Measurements from ENCODE around the gene GGA1.
A peak's percentile ranks its signal among the peaks of the same experiment; 100 is the strongest.

GGA1 gene

DNA sequence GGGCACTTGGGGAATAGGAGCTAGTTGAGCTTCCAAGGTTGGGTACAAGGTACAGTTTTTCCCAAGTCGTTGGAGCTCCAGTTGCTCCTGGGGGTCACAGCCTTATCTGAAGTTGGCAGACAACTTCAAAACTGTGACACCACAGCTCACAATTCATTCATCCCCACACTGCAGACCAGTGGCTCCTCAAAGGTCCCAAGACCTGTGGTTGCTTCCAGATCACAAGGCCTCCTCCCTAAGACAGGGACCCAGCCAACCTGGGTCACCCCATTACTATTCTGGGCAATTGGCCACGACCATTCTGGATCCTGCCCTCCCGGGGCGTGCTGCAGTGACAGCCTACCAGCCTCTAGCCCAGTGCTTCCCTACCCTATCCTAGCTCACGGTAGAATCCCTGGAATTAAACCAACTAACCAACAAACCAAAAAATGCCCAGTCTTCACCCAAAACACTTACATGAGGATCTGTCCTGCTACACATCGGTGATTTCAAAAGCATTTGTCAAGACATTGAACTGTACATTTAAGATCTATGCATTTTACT lies 49.0 kb downstream of the GGA1 start:
- no peaks in the 10 kb centered on the region for H3K27me3 ChIP-seq (ENCODE audit: low read depth, low read length)
- peak overlapping the region; percentile 65 for H3K27ac ChIP-seq (ENCODE audit: low read length)
- peak overlapping the region; percentile 90 for H3K4me3 ChIP-seq (ENCODE audit: low read length)
- TF ChIP-seq, protein P1, sequence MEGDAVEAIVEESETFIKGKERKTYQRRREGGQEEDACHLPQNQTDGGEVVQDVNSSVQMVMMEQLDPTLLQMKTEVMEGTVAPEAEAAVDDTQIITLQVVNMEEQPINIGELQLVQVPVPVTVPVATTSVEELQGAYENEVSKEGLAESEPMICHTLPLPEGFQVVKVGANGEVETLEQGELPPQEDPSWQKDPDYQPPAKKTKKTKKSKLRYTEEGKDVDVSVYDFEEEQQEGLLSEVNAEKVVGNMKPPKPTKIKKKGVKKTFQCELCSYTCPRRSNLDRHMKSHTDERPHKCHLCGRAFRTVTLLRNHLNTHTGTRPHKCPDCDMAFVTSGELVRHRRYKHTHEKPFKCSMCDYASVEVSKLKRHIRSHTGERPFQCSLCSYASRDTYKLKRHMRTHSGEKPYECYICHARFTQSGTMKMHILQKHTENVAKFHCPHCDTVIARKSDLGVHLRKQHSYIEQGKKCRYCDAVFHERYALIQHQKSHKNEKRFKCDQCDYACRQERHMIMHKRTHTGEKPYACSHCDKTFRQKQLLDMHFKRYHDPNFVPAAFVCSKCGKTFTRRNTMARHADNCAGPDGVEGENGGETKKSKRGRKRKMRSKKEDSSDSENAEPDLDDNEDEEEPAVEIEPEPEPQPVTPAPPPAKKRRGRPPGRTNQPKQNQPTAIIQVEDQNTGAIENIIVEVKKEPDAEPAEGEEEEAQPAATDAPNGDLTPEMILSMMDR (IDR thresholded peaks at IDR 0.05; ENCODE audit: low read depth, low read length), result no peak
- no peak for TF ChIP-seq EZH2phosphoT487 (IDR thresholded peaks at IDR 0.05; ENCODE audit: low read depth)
- peak overlapping the region; percentile 73 for H3K9ac ChIP-seq (ENCODE audit: low read length)
- H3K9me3 ChIP-seq (ENCODE audit: insufficient read depth, low read length), result no peaks in the 10 kb centered on the region
- peaks cover 34% of the 10 kb centered on the region for H3K4me1 ChIP-seq (ENCODE audit: low read length)
- H3K4me2 ChIP-seq (ENCODE audit: low read length), result peak overlapping the region; percentile 91
- peaks cover 30% of the 10 kb centered on the region for H3K36me3 ChIP-seq (replicated peaks; ENCODE audit: low read depth, low read length)
- H2AFZ ChIP-seq (ENCODE audit: low read depth, low read length), result peak overlapping the region; percentile 76
- H4K20me1 ChIP-seq (ENCODE audit: insufficient read depth, low read length), result peaks cover 31% of the 10 kb centered on the region
- peaks cover 41% of the 10 kb centered on the region for H3K79me2 ChIP-seq (ENCODE audit: low read length)

DNA sequence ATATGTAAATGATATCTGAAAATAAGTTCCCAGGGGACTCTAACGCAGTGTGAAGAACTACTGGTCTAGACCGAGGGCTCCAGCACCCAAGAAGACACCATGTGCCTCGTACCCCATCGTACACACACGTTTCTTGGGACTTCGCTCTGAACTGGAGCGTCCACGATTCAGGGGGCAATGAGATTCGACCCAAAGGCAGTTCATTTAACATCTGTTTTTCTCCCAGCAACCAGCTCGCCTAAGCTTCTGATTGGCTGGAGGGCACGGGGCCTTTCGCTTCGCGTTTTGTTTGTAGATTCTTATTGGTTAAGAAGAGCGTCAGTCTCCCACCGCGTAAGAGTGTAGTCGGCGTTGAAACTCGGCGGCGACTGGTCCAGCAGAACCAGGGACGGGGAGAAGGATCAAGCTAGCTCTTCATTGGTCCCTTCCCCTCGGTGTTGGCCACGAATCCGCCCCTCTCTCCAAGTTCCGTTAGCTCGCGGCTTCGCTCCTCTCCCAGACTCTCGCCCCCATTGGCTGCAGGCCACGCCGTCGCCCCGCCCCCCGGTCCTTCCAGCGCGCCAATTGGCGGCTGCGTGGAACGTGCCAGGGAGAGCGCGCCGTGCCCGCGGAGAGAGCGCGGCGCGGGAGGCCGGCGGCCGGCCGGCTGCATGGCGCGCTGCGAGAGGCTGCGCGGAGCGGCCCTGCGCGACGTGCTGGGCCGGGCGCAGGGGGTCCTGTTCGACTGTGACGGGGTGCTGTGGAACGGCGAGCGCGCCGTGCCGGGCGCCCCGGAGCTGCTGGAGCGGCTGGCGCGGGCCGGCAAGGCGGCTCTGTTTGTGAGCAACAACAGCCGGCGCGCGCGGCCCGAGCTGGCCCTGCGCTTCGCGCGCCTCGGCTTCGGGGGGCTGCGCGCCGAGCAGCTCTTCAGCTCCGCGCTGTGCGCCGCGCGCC lies 49.8 kb downstream of the GGA1 start, which contains the start of gene PDXP:
TSS of gene PDXP (plus strand) at position 591 of the 933 bp plus-strand sequence. CDS start at position 651, 60 bp downstream.
- Histone ChIP-seq H3K27ac (ENCODE audit: low read length) (peak within 1 kb of the TSS; percentile 65), H3K4me2 (ENCODE audit: low read length) (peak within 1 kb of the TSS; percentile 97), H4K20me1 (ENCODE audit: insufficient read depth, low read length) (peaks cover 31% of the 10 kb centered on the region), H3K4me3 (ENCODE audit: low read length) (peak within 1 kb of the TSS; percentile 90), H3K9me3 (ENCODE audit: insufficient read depth, low read length) (no peaks in the 10 kb centered on the region), H3K4me1 (ENCODE audit: low read length) (peaks cover 34% of the 10 kb centered on the region), H3K79me2 (ENCODE audit: low read length) (peaks cover 47% of the 10 kb centered on the region), H2AFZ (ENCODE audit: low read depth, low read length) (peak within 1 kb of the TSS; percentile 76), H3K9ac (ENCODE audit: low read length) (peak within 1 kb of the TSS; percentile 88), H3K27me3 (ENCODE audit: low read depth, low read length) (no peaks in the 10 kb centered on the region), H3K36me3 (replicated peaks; ENCODE audit: low read depth, low read length) (peaks cover 26% of the 10 kb centered on the region)
- no peak for TF ChIP-seq EZH2phosphoT487 (IDR thresholded peaks at IDR 0.05; ENCODE audit: low read depth)
- TF ChIP-seq, protein P1 (IDR thresholded peaks at IDR 0.05; ENCODE audit: low read depth, low read length), result no peak

DNA sequence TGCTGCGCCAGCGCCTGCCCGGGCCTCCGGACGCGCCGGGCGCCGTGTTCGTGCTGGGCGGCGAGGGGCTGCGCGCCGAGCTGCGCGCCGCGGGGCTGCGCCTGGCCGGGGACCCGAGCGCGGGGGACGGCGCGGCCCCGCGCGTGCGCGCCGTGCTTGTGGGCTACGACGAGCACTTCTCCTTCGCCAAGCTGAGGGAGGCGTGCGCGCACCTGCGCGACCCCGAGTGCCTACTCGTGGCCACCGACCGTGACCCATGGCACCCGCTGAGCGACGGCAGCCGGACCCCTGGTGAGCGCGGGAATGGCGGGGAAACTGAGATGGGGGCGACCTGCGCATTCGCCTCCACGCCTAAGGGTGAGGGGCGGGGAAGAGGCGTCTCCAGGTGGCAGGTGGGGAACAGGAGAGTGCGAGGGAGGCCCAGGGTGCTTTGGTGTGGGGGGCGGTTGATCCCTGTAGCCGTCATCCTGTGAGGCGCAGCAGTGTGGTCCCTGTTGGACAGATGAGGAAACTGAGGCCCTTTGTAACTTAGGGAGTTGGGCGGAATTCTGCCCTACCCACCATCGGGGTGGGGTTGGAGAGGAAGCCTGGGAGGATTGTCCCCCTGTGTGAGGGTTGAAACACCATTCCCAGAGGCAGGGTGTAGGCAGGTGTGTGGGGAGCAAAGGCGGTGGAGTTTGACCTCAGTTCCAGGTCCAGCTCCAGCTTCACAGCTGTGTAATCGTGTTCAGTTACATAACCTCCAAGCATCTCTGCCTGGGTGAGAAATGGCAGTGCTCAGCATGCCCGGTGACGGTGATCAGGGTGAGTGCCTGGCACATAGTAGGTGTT lies 50.6 kb downstream of the GGA1 start:
- H3K27me3 ChIP-seq (ENCODE audit: low read depth, low read length), result no peaks in the 10 kb centered on the region
- peak overlapping the region; percentile 41 for H3K27ac ChIP-seq (ENCODE audit: low read length)
- peak overlapping the region; percentile 90 for H3K4me3 ChIP-seq (ENCODE audit: low read length)
- H3K9ac ChIP-seq (ENCODE audit: low read length), result peak overlapping the region; percentile 88
- peaks cover 55% of the 10 kb centered on the region for H3K79me2 ChIP-seq (ENCODE audit: low read length)
- no peaks in the 10 kb centered on the region for H3K9me3 ChIP-seq (ENCODE audit: insufficient read depth, low read length)
- peaks cover 23% of the 10 kb centered on the region for H3K36me3 ChIP-seq (replicated peaks; ENCODE audit: low read depth, low read length)
- no peak for TF ChIP-seq EZH2phosphoT487 (IDR thresholded peaks at IDR 0.05; ENCODE audit: low read depth)
- TF ChIP-seq, protein P1 (IDR thresholded peaks at IDR 0.05; ENCODE audit: low read depth, low read length), result no peak
- H4K20me1 ChIP-seq (ENCODE audit: insufficient read depth, low read length), result peaks cover 31% of the 10 kb centered on the region
- peaks cover 34% of the 10 kb centered on the region for H3K4me1 ChIP-seq (ENCODE audit: low read length)
- H3K4me2 ChIP-seq (ENCODE audit: low read length), result peak overlapping the region; percentile 97
- no peak overlapping the region for H2AFZ ChIP-seq (ENCODE audit: low read depth, low read length)
